ENCODE measurements around the gene IRF2. TPM values are rescaled to one million over a fixed set of nuclear protein-coding genes. Genes with fewer than 3 reads are reported as not detected.

Gene IRF2
- total and polyA plus RNA-seq, 4 donors: 16.4 to 65.8 (median 43.1) TPM

- DNase-seq: no peak
- Histone ChIP-seq H3K9me3 (ENCODE audit: control insufficient read depth in 4 of 4, insufficient read depth in 3 of 4, low read length in 3 of 4) (no peaks in the 10 kb centered on the region), H3K9ac (ENCODE audit: insufficient read depth in 1 of 2, low read length in 2 of 2) (no peak overlapping the region), H3K4me1 (ENCODE audit: control insufficient read depth in 5 of 5, insufficient read depth in 5 of 5, low read length in 5 of 5) (peaks cover 0 to 36% (median 8%) of the 10 kb centered on the region in 5 donors), H3K27me3 (ENCODE audit: control insufficient read depth in 3 of 3, insufficient read depth in 3 of 3, low read length in 2 of 3) (no peaks in the 10 kb centered on the region), H3K4me3 (no peak overlapping the region), H3K27ac (ENCODE audit: low read depth in 1 of 2, low read length in 1 of 2) (no peak overlapping the region), H3K36me3 (ENCODE audit: control insufficient read depth in 4 of 4, insufficient read depth in 4 of 4, low read length in 4 of 4) (peaks cover 0 to 2% (median 0%) of the 10 kb centered on the region in 4 donors)
- 66 to 82% methylated on average over 2 of the region's 2 CpGs for WGBS, 2 donors
- no peak for TF ChIP-seq CTCF (IDR thresholded peaks at IDR 0.05; ENCODE audit: control extremely low read depth, extremely low read depth)
- no peak for ATAC-seq (ENCODE audit: insufficient read depth, low FRiP score)
Observed at GRCh38 chr4:184462724-184463123, 11.6 kb downstream of the IRF2 start.

GRCh38 chr4:184461711-184462441 is 12.5 kb downstream of the IRF2 start:
- H3K4me1 ChIP-seq (ENCODE audit: control insufficient read depth in 5 of 5, insufficient read depth in 5 of 5, low read length in 5 of 5): peaks cover 0 to 37% (median 8%) of the 10 kb centered on the region in 5 donors
- H3K27ac ChIP-seq (ENCODE audit: low read depth in 1 of 2, low read length in 1 of 2): no peak overlapping the region
- DNase-seq (no peak), ATAC-seq (ENCODE audit: insufficient read depth, low FRiP score) (no peak)
- H3K4me3 ChIP-seq: no peak overlapping the region
- no peak for TF ChIP-seq CTCF (IDR thresholded peaks at IDR 0.05; ENCODE audit: control extremely low read depth, extremely low read depth)
- H3K9me3 ChIP-seq (ENCODE audit: control insufficient read depth in 4 of 4, insufficient read depth in 3 of 4, low read length in 3 of 4): no peaks in the 10 kb centered on the region
- WGBS, 2 donors: 79 to 87% methylated on average over 7 of the region's 7 CpGs
- H3K27me3 ChIP-seq (ENCODE audit: control insufficient read depth in 3 of 3, insufficient read depth in 3 of 3, low read length in 2 of 3): no peaks in the 10 kb centered on the region
- peaks cover 0 to 2% (median under 1%) of the 10 kb centered on the region in 4 donors for H3K36me3 ChIP-seq (ENCODE audit: control insufficient read depth in 4 of 4, insufficient read depth in 4 of 4, low read length in 4 of 4)
- no peak overlapping the region for H3K9ac ChIP-seq (ENCODE audit: insufficient read depth in 1 of 2, low read length in 2 of 2)

- 36 to 52% methylated on average over 13 of the region's 13 CpGs for WGBS, 2 donors
Observed at GRCh38 chr4:184460499-184461285, 13.7 kb downstream of the IRF2 start.

More at GRCh38 chr4:184460499-184461285, 13.7 kb downstream of the IRF2 start:
- Histone ChIP-seq H3K9me3 (ENCODE audit: control insufficient read depth in 4 of 4, insufficient read depth in 3 of 4, low read length in 3 of 4) (no peaks in the 10 kb centered on the region), H3K4me1 (ENCODE audit: control insufficient read depth in 5 of 5, insufficient read depth in 5 of 5, low read length in 5 of 5) (peaks cover 0 to 33% (median 8%) of the 10 kb centered on the region in 5 donors), H3K36me3 (ENCODE audit: control insufficient read depth in 4 of 4, insufficient read depth in 4 of 4, low read length in 4 of 4) (peaks cover 0 to 5% (median 3%) of the 10 kb centered on the region in 4 donors), H3K27ac (ENCODE audit: low read depth in 1 of 2, low read length in 1 of 2) (peak overlapping the region in 1 of 2 donors; percentile 27), H3K9ac (ENCODE audit: insufficient read depth in 1 of 2, low read length in 2 of 2) (peak overlapping the region in 1 of 2 donors; percentile 20), H3K27me3 (ENCODE audit: control insufficient read depth in 3 of 3, insufficient read depth in 3 of 3, low read length in 2 of 3) (no peaks in the 10 kb centered on the region), H3K4me3 (no peak overlapping the region)
- ATAC-seq (ENCODE audit: insufficient read depth, low FRiP score) (no peak), DNase-seq (no peak)
- TF ChIP-seq CTCF (IDR thresholded peaks at IDR 0.05; ENCODE audit: control extremely low read depth, extremely low read depth): no peak
